LHCN-M2 (cell line): ENCODE measurements around the gene SLC13A2. TPM values are rescaled to one million over a fixed set of nuclear protein-coding genes. Genes with fewer than 3 reads are reported as not detected.

ENCODE experiments used
- DNase-seq: peaks from one replicate; pipeline ENCODE4 v3.0.0-alpha.2; 2012; ENCODE audit warnings: low read depth
- total RNA-seq: library from RNA; depleted of rRNA; stranded (reverse); fragments of >200 nt; gene quantifications from 2 replicates; pipeline ENCODE4 v1.2.3, GENCODE V29; 2014; rRNA removed

The SLC13A2 gene
- total RNA-seq, 1 experiment from 2014 or later, result not detected

- no peak for DNase-seq
Observed at GRCh38 chr17:28533091-28533807, 59.8 kb downstream of the SLC13A2 start.

GRCh38 chr17:28534740-28535375, 61.4 kb downstream of the SLC13A2 start:
- DNase-seq, result no peak

GRCh38 chr17:28536532-28537218, 63.2 kb downstream of the SLC13A2 start:
- DNase-seq, result no peak

- no peak for DNase-seq
Observed at GRCh38 chr17:28537219-28537610, 63.8 kb downstream of the SLC13A2 start.

GRCh38 chr17:28538296-28538895, 65.0 kb downstream of the SLC13A2 start:
- no peak for DNase-seq

GRCh38 chr17:28540231-28540630, 66.8 kb downstream of the SLC13A2 start:
- no peak for DNase-seq

GRCh38 chr17:28541439-28541838, 68.0 kb downstream of the SLC13A2 start:
- no peak for DNase-seq

GRCh38 chr17:28544402-28545140, 71.1 kb downstream of the SLC13A2 start:
- DNase-seq, result no peak

- no peak for DNase-seq
Observed at GRCh38 chr17:28545141-28545503, 71.7 kb downstream of the SLC13A2 start.

GRCh38 chr17:28545787-28546415, 72.5 kb downstream of the SLC13A2 start:
- no peak for DNase-seq

GRCh38 chr17:28547096-28547622, 73.7 kb downstream of the SLC13A2 start:
- DNase-seq, result no peak

Other genes starting within 250 kb of the SLC13A2 start
- gene TMEM97, start 154.4 kb upstream of the SLC13A2 start, total RNA-seq, result 24.9 and 27.2 TPM in 2 replicates
- 26.5 and 27.3 TPM in 2 replicates for gene IFT20, start 138.2 kb upstream of the SLC13A2 start, total RNA-seq
- 18.0 and 19.7 TPM in 2 replicates for gene TNFAIP1, start 137.9 kb upstream of the SLC13A2 start, total RNA-seq
- gene POLDIP2, start 116.1 kb upstream of the SLC13A2 start, total RNA-seq, result 121 and 127 TPM in 2 replicates
- not detected in 2 replicates for gene SEBOX, start 108.4 kb upstream of the SLC13A2 start, total RNA-seq
- gene VTN, start 103.3 kb upstream of the SLC13A2 start, total RNA-seq, result 0.40 TPM in 1 of 2 replicates, not detected in the other
- gene SARM1, start 102.0 kb upstream of the SLC13A2 start, total RNA-seq, result 13.5 and 18.5 TPM in 2 replicates
- 1.0 and 1.2 TPM in 2 replicates for gene SLC46A1, start 67.4 kb upstream of the SLC13A2 start, total RNA-seq
- gene FOXN1, start 32.7 kb downstream of the SLC13A2 start, total RNA-seq, result not detected in 2 replicates
- gene UNC119, start 79.0 kb downstream of the SLC13A2 start, total RNA-seq, result 44.3 and 47.6 TPM in 2 replicates
- gene PIGS, start 97.9 kb downstream of the SLC13A2 start, total RNA-seq, result 45.2 and 65.0 TPM in 2 replicates
- gene ALDOC, start 103.3 kb downstream of the SLC13A2 start, total RNA-seq, result 38.5 and 47.4 TPM in 2 replicates
- 89.8 and 106 TPM in 2 replicates for gene SPAG5, start 125.4 kb downstream of the SLC13A2 start, total RNA-seq
- gene RSKR, start 140.5 kb downstream of the SLC13A2 start, total RNA-seq, result 3.5 and 6.1 TPM in 2 replicates
- 119 and 139 TPM in 2 replicates for gene BLTP2, start 171.5 kb downstream of the SLC13A2 start, total RNA-seq
- 47.5 and 47.6 TPM in 2 replicates for gene SDF2, start 188.3 kb downstream of the SLC13A2 start, total RNA-seq
- gene SUPT6H, start 188.6 kb downstream of the SLC13A2 start, total RNA-seq, result 31.8 and 39.8 TPM in 2 replicates
- gene PROCA1, start 238.2 kb downstream of the SLC13A2 start, total RNA-seq, result 1.2 and 2.4 TPM in 2 replicates
- 396 and 449 TPM in 2 replicates for gene RAB34, start 244.2 kb downstream of the SLC13A2 start, total RNA-seq
- gene RPL23A, start 246.3 kb downstream of the SLC13A2 start, total RNA-seq, result 312 and 418 TPM in 2 replicates